ENCODE measurements around the gene CDK18. TPM values are rescaled to one million over a fixed set of nuclear protein-coding genes. Genes with fewer than 3 reads are reported as not detected.
A peak's percentile ranks its signal among the peaks of the same experiment; 100 is the strongest.

Gene CDK18
- total and polyA plus RNA-seq, 2 of the 8 experiments (the other 6 are each of a cell fraction or from before 2014, with no cell fraction given): 31.2 to 44.0 TPM

- TF ChIP-seq SIN3A (conservative IDR thresholded peaks at IDR 0.05 in 1 of 2, IDR thresholded peaks at IDR 0.05 in 1 of 2; ENCODE audit: low read depth in 1 of 2, low read length in 2 of 2) (peak in 1 of 2 experiments; percentile 38; a peak in 2 of 4 replicates), CREB1 (IDR thresholded peaks at IDR 0.05) (0 out of 2 replicates have a peak, but pooled peaks have one; percentile 4), TBP (IDR thresholded peaks at IDR 0.05; ENCODE audit: low read depth, low read length) (peak; percentile 31; the same call in 1 of the 2 replicates), HDAC2 (IDR thresholded peaks at IDR 0.05; ENCODE audit: borderline replicate concordance in 1 of 2, low read depth in 2 of 2, low read length in 2 of 2) (peak in 1 of 2 experiments; percentile 73; a peak in 1 of 4 replicates), PHF8 (conservative IDR thresholded peaks at IDR 0.05; ENCODE audit: low read depth, low read length) (peak; percentile 57), EZH2 (IDR thresholded peaks at IDR 0.05; ENCODE audit: low read depth, low read length, severe bottlenecking) (peak; percentile 20), CHD7 (IDR thresholded peaks at IDR 0.05; ENCODE audit: insufficient replicate concordance, low read length) (no peak), GABPA (IDR thresholded peaks at IDR 0.05; ENCODE audit: borderline replicate concordance, insufficient read depth, low read length) (0 out of 2 replicates have a peak, but pooled peaks have one; percentile 7), POU5F1 (IDR thresholded peaks at IDR 0.05; ENCODE audit: low read depth, low read length) (no peak)
These were observed at the start of gene CDK18 (continued) for GRCh38 chr1:205504311-205505075.
